GM21367 (cell line): ENCODE data around the gene KIAA0513.

Source experiments
- ATAC-seq: cut with Tn5 transposase; IDR thresholded peaks from one replicate; pipeline ENCODE4 v1.9.1; 2021; ENCODE audit not compliant: unreplicated experiment

KIAA0513 gene

DNA sequence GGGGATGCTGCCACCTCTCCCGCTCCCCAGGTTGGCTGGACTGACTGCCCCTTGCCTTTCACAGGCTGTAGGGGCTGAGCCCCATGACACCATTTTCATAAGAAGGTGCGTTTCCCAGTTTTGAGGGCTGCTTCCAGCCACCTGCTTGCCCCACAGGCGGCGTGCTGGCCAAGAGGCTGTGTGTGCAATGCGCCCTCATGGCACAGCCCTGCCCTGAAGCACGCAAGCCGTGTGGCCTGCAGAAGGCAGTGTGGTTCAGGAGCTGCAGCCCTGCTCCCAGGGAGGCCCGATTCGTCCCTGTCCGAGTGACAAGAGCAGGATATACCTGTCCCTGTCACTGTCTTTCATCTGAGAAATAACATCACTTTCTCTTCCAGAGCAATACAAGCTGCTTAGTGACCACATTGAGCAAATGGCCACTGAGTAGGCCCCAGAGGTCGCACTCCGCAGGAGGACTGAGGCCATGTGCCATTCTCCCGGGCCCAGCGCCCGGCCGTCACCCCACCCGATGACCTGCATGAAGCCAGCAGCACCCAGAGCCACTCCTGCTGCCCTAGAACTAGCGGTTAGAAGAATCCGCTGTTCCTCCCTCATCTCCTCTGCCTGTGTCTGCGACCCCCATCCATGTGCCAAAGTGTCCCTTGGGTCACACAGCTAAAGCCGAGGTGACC, 60.4 kb downstream of the KIAA0513 start:
- no peak for ATAC-seq

DNA sequence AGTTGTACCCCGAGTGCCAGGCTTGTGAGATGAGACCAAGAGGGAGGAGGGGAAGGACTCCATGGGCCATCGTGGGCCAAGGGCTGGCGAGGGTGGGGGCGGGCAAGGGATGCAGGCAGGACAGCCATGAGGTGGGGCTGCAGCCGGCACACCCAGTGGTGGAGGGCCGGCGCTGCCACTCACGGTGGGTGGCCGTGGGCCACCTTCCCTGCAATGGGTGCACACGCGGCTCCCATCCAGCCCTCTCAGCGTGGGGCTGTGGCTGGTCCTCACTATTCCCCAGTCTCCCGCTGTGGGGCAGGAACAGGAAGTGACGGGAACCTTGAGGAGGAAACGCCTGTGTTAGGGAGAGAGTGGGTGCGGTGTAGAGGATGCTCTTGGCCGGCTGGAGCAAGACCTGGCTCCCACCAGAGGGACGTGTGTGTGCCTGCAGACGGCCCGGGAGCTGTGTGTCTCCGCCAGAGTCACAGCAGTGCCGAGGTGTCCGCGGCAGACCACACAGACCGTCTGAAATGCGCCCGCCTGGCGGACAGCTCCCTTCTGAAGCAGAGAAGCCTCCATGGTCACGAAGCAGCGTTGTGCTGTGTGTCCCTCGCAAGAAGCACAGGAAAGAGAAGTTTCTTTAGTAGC, 61.1 kb downstream of the KIAA0513 start:
- ATAC-seq: no peak

GRCh38 chr16:85089525-85089924, 61.9 kb downstream of the KIAA0513 start:
- ATAC-seq: no peak

- ATAC-seq: no peak
These were observed 62.6 kb downstream of the KIAA0513 start for GRCh38 chr16:85090181-85090580.

- no peak for ATAC-seq
These were observed 63.4 kb downstream of the KIAA0513 start for GRCh38 chr16:85090873-85091521.

GRCh38 chr16:85091522-85091910, 63.9 kb downstream of the KIAA0513 start:
- no peak for ATAC-seq

DNA sequence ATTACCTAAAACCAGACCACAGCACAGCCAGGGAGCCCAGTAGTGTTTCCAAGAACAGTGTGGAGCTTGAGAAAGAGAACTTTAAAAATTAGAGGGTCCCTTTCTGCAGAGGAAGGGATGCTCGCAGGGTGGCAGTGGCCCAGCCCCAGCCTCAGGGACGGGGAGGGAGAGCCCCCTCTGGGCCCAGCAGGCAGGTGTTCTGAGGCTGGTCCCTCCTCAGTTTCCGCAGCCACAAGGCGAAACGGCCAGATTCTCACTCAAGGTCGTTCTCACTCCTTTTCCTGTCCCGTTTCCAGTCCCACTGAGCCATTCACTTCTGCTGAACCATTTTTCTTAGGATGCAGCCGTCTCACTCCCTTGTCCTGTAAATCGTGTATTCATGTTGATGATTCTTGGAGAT, 64.7 kb downstream of the KIAA0513 start:
- ATAC-seq: no peak

DNA sequence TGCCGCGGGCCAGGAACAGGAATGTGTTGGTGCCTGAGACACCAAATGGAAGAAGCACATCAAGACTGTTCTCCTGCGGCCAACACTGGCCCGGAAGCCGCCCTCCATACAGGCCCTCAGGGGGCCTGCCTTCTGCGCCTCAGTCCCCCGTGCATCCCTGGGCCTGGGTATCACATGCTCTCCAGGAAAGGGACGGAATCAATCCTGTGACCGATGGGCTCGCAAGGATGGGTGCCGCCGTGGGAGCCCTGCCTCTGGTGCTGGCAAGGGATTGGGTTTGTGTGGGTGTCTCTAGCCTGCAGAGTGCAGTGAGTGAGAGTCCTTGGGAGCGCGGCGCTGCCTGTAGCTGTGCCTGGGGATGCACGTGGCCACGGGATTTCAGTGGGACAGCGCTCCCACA, 65.3 kb downstream of the KIAA0513 start:
- no peak for ATAC-seq

DNA sequence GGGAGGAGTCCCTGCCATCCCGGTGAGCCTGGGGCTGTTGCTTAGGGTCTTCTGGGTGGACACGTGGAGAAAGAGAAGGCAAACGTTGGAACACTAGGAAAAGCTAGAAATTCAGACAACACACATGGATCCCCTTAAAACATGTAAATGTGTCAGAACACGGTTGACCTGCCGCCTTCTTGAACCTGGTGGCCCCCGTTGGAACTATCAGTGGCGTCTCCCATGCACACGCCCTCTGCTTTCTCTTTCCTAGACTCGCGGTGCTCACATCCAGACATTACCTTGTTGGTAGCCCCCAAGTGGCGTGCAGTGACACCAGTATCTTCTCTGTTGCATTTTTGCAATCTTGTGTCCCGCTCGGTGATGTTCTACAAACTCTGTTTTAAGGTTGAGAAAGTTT, 66.1 kb downstream of the KIAA0513 start:
- ATAC-seq: no peak

GRCh38 chr16:85094176-85094805, 66.7 kb downstream of the KIAA0513 start:
- no peak for ATAC-seq

GRCh38 chr16:85094812-85095211, 67.2 kb downstream of the KIAA0513 start:
- ATAC-seq: no peak

DNA sequence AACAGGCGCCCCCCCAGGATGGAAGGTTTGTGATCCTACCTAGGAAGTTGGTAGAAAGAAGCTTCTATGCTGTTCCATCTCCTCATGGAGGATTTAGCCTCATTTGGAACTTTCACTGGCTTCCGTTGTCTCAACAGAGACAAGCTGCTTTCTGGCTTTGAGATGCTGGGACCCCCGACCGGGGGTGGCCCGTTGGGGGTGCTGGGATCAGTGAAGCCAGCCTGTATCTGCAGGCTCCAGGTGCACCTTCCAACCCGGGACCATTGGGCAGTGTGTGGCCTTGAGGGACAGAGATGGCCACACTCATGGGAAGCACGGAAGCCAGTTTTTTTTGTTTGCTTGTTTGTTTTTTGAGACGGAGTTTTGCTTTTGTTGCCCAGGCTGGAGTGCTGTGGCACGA, 69.3 kb downstream of the KIAA0513 start:
- ATAC-seq: no peak

- ATAC-seq: no peak
These were observed 71.0 kb downstream of the KIAA0513 start for GRCh38 chr16:85098565-85098964.

GRCh38 chr16:85100265-85100664, 72.7 kb downstream of the KIAA0513 start:
- no peak for ATAC-seq

- ATAC-seq: no peak
These were observed 74.5 kb downstream of the KIAA0513 start for GRCh38 chr16:85101956-85102630.

DNA sequence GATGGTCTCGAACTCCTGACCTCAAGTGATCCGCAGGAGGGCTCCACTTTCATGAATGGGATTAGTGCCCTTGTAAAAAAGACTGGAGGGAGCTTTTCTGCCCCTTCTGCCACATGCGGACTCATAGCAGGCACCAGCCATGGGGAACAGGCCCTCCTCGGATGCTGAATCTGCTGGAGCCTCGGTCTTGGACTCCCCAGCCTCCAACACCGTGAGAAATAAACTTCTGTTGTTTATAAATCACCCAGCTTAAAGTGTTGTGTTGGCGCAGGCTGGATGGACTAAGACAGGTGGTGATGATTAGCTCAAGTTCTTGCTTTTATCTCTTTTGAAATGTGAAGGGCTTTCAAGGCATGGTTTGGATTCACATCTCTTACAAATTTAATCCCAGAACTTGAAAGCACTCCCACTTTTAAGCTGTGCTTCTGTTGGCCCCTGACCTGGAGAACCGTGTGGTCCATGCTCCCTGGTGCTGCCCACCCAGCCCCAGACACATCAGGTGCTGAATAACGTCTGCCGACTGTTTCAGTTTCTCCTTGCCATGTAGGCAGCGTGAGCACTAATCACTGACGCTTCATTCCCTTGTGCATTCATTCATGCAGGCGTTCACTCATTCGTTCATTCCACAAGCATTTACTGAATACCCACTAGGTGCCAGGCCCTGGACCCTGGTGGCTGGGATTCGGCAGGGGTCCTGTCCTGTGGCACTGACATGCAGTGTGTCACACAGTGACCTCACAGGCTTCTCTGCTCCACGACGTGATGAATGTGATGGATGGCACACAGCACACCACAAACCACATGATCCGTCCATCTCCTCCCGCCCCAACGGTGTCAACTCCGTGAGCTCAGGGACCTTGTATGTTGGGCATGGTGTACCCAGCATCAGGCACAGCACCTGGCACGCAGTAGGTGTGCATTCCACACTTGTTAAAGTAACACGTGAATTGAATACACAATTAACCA, 75.8 kb downstream of the KIAA0513 start:
- no peak for ATAC-seq

- no peak for ATAC-seq
These were observed 76.6 kb downstream of the KIAA0513 start for GRCh38 chr16:85104147-85104546.

- no peak for ATAC-seq
These were observed 77.3 kb downstream of the KIAA0513 start for GRCh38 chr16:85104821-85105391.

- ATAC-seq: no peak
These were observed 77.9 kb downstream of the KIAA0513 start for GRCh38 chr16:85105475-85105874.

GRCh38 chr16:85107083-85107482, 79.5 kb downstream of the KIAA0513 start:
- no peak for ATAC-seq
